ENCODE data around the gene COL4A2.

DNA sequence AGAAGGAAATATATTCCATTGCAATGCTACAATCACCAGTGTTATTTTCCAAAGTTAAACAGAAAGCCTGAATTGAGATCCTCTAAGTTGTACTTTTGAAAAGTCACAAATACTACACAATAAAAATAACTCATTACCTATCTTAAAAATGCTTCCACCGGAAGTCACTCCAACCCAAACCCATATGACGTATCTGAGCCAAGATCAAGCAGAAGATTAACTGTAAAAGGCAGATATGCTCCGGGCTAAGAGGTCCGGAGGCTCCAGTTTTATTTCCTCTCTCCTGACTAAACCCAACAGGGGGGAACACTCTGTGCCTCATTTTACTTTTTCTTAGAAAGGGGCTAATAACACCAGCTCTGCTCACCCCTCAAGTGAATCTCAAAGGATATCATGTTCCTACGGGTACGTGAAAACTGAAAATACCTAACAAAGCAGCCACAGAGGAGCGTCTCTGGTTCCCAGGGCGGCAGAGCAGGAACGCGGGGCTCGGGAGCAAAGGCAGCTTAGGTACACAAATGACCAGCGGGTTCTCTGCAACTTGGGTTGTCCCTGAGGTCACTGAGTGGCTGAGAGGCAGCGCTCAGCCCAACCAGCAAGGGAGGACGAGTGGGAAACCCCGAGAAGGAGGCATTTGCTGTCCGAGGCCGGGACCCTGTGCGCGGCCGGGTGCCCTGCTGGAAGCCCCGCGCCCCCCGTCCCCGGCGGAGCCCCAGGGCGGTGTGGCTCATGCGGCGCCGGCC lies 253.7 kb downstream of the COL4A2 start:
- TF ChIP-seq, protein P1, sequence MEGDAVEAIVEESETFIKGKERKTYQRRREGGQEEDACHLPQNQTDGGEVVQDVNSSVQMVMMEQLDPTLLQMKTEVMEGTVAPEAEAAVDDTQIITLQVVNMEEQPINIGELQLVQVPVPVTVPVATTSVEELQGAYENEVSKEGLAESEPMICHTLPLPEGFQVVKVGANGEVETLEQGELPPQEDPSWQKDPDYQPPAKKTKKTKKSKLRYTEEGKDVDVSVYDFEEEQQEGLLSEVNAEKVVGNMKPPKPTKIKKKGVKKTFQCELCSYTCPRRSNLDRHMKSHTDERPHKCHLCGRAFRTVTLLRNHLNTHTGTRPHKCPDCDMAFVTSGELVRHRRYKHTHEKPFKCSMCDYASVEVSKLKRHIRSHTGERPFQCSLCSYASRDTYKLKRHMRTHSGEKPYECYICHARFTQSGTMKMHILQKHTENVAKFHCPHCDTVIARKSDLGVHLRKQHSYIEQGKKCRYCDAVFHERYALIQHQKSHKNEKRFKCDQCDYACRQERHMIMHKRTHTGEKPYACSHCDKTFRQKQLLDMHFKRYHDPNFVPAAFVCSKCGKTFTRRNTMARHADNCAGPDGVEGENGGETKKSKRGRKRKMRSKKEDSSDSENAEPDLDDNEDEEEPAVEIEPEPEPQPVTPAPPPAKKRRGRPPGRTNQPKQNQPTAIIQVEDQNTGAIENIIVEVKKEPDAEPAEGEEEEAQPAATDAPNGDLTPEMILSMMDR (IDR thresholded peaks at IDR 0.05): no peak
- peak; percentile 28 for TF ChIP-seq POLR2A (IDR thresholded peaks at IDR 0.05; ENCODE audit: low read depth)

Data from esophagus muscularis mucosa (tissue), 3 donors.